RWPE1 (cell line): ENCODE data around the gene MAMDC4.

Experiments
- CTCF ChIA-PET: fragments of 350-600 bp; sonication (Branson Sonifier 250); formaldehyde crosslinking; extraction: SDS; loops from one replicate; lab custom pipeline; 2021; lab: Yijun Ruan, JAX
- POLR2A ChIA-PET: fragments of 400-600 bp; formaldehyde crosslinking; extraction: SDS; loops from one replicate; lab custom pipeline; 2020; ENCODE audit warnings: antibody characterized with exemption; ENCODE audit not compliant: low non-redundant PET; lab: Yijun Ruan, JAX
- DNase-seq: peaks from one replicate; pipeline ENCODE4 v3.0.0; 2012; ENCODE audit warnings: low spot score
- H3K27ac ChIP-seq: fragments of 450-650 bp; 2 replicates; pipeline ENCODE4 v1.5.1; 2017
- CTCF ChIP-seq: fragments of 450-650 bp; conservative IDR thresholded peaks from 2 replicates; pipeline ENCODE4 v1.5.1; 2017; ENCODE audit warnings: low read depth, mild to moderate bottlenecking

The MAMDC4 gene

GRCh38 chr9:136857581-136858412, 5.7 kb downstream of the MAMDC4 start:
- TF ChIP-seq CTCF = no peak
- peak overlapping the region; percentile 98 for H3K27ac ChIP-seq
- CTCF ChIA-PET = interaction anchor here (0.5 to 0.6 kb wide), 2 partner anchors 57 to 60 kb away, joined by 3 read pairs; no protein-coding TSS in a partner anchor
- no peak for DNase-seq
- POLR2A ChIA-PET = no interaction called here

- CTCF ChIA-PET = interaction anchor here (0.6 kb wide), 2 partner anchors 60 to 91 kb away, joined by 3 read pairs; no protein-coding TSS in a partner anchor
- no peak for TF ChIP-seq CTCF
- peak overlapping the region; percentile 98 for H3K27ac ChIP-seq
- POLR2A ChIA-PET = no interaction called here
- DNase-seq = no peak
Observed at GRCh38 chr9:136858452-136858843, 6.3 kb downstream of the MAMDC4 start.

- CTCF ChIA-PET = interaction anchor here (0.6 to 1.4 kb wide), 5 partner anchors 15 to 717 kb away, joined by 3 read pairs; no protein-coding TSS in a partner anchor
- no peak for TF ChIP-seq CTCF
- POLR2A ChIA-PET = interaction anchor here (1.1 kb wide), 1 partner anchor 17 kb away, joined by 6 read pairs; the partner anchor contains the start of gene AJM1
- peak overlapping the region; percentile 98 for H3K27ac ChIP-seq
- peak; percentile 53 for DNase-seq
Observed at GRCh38 chr9:136858844-136859757, 7.0 kb downstream of the MAMDC4 start.

GRCh38 chr9:136860529-136860928, 8.4 kb downstream of the MAMDC4 start:
- H3K27ac ChIP-seq = peak overlapping the region; percentile 98
- POLR2A ChIA-PET = interaction anchor here (0.5 to 1.1 kb wide), 2 partner anchors 9 to 12 kb away, joined by 3 to 4 read pairs; no protein-coding TSS in a partner anchor
- DNase-seq = no peak
- CTCF ChIA-PET = interaction anchor here (0.8 to 1.4 kb wide), 2 partner anchors 17 to 58 kb away, joined by 3 read pairs; no protein-coding TSS in a partner anchor
- TF ChIP-seq CTCF = no peak

- ChIA-PET CTCF (interaction anchor here (0.6 kb wide), 3 partner anchors 20 to 169 kb away, joined by 3 read pairs; partner anchors contain the start of gene ABCA2), POLR2A (interaction anchor here (0.5 to 1.1 kb wide), 2 partner anchors 8 to 13 kb away, joined by 3 to 4 read pairs; no protein-coding TSS in a partner anchor)
- no peak for DNase-seq
- no peak for TF ChIP-seq CTCF
- H3K27ac ChIP-seq = peak overlapping the region; percentile 98
Observed at GRCh38 chr9:136860933-136861873, 9.1 kb downstream of the MAMDC4 start.
